ENCODE data around the gene CCR2.
"Not testable (repeated sequence)": the region's sequence is repeated elsewhere in the genome, so short reads cannot be mapped to it uniquely, and the experiment has no call there.

The CCR2 gene

GRCh38 chr3:46353647-46354410 is at the start of gene CCR2:
CCR2 (plus strand) TSS chr3:46354111; CDS start chr3:46357528, 3,417 bp downstream.
- no peak for DNase-seq

GRCh38 chr3:46304739-46305138 is 49.2 kb upstream of the CCR2 start:
- no peak for DNase-seq

- DNase-seq = no peak
Observed at GRCh38 chr3:46312991-46313390, 40.9 kb upstream of the CCR2 start.

- no peak for DNase-seq
Observed at GRCh38 chr3:46314517-46314916, 39.4 kb upstream of the CCR2 start.

- no peak for DNase-seq
Observed at GRCh38 chr3:46316206-46316605, 37.7 kb upstream of the CCR2 start.

- no peak for DNase-seq
Observed at GRCh38 chr3:46318207-46318927, 35.5 kb upstream of the CCR2 start.

- DNase-seq = no peak
Observed at GRCh38 chr3:46321461-46322104, 32.3 kb upstream of the CCR2 start.

- no peak for DNase-seq
Observed at GRCh38 chr3:46324036-46324435, 29.9 kb upstream of the CCR2 start.

- DNase-seq = no peak
Observed at GRCh38 chr3:46325645-46326300, 28.1 kb upstream of the CCR2 start.

GRCh38 chr3:46330676-46331075 is 23.2 kb upstream of the CCR2 start:
- DNase-seq = not testable (repeated sequence)

GRCh38 chr3:46334741-46335478 is 19.0 kb upstream of the CCR2 start:
- no peak for DNase-seq

- DNase-seq = no peak
Observed at GRCh38 chr3:46335541-46335940, 18.4 kb upstream of the CCR2 start.

- no peak for DNase-seq
Observed at GRCh38 chr3:46337911-46338310, 16.0 kb upstream of the CCR2 start.

- no peak for DNase-seq
Observed at GRCh38 chr3:46338840-46339239, 15.1 kb upstream of the CCR2 start.

GRCh38 chr3:46344476-46344875 is 9.4 kb upstream of the CCR2 start:
- DNase-seq = no peak

GRCh38 chr3:46348823-46349482 is 5.0 kb upstream of the CCR2 start:
- no peak for DNase-seq

- DNase-seq = no peak
Observed at GRCh38 chr3:46349484-46350261, 4.2 kb upstream of the CCR2 start.

GRCh38 chr3:46350262-46350565 is 3.7 kb upstream of the CCR2 start:
- no peak for DNase-seq

- DNase-seq = no peak
Observed at GRCh38 chr3:46351646-46352045, 2.3 kb upstream of the CCR2 start.

- no peak for DNase-seq
Observed at GRCh38 chr3:46353090-46353489, 821 bp upstream of the CCR2 start.

GRCh38 chr3:46354478-46354877 is 567 bp downstream of the CCR2 start:
- no peak for DNase-seq
